ENCODE data around the gene FAM161B.

Gene FAM161B

DNA sequence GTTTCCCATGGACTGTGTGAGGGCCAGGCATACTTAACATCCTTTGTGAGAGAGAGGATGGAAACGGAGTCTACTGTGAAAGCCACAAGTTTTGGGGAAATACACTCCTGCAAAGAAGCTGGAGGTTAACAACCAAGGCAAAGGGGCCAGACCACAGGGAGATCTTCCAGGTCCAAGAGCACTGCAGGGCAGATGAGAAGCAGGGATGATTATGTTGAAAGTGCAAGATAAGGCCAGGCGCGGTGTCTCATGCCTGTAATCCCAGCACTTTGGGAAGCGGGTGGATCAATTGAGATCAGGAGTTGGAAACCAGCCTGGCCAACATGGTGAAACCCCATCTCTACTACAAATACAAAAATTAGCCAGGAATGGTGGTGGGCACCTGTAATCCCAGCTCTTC is 15.3 kb upstream of the FAM161B start:
- Histone ChIP-seq H3K36me3 (ENCODE audit: low read length) (peaks cover 4% of the 10 kb centered on the region; the same call in 1 of the 2 replicates), H3K27ac (ENCODE audit: low read depth, low read length) (no peak overlapping the region), H3K9me2 (replicated peaks; ENCODE audit: insufficient read depth, low read length) (no peaks in the 10 kb centered on the region), H3K4me2 (ENCODE audit: low read depth, low read length, poor library complexity, severe bottlenecking) (no peak overlapping the region), H3F3A (ENCODE audit: insufficient read depth) (no peaks in the 10 kb centered on the region; the same call in 1 of the 2 replicates), H2AFZ (ENCODE audit: low read depth, low read length, severe bottlenecking) (no peak overlapping the region), H3K4me3 (ENCODE audit: insufficient read depth, low read length, poor library complexity, severe bottlenecking) (no peak overlapping the region), H3K27me3 (ENCODE audit: low read length) (no peaks in the 10 kb centered on the region), H3K9ac (ENCODE audit: low read length) (no peak overlapping the region), H3K79me2 (ENCODE audit: insufficient read depth, low read length) (no peaks in the 10 kb centered on the region), H3K9me3 (ENCODE audit: insufficient read depth, low read length) (no peaks in the 10 kb centered on the region), H4K20me1 (ENCODE audit: low read depth, low read length) (no peaks in the 10 kb centered on the region)
- no peak for TF ChIP-seq EZH2phosphoT487 (conservative IDR thresholded peaks at IDR 0.05; ENCODE audit: low read length)
- TF ChIP-seq CTCF (IDR thresholded peaks at IDR 0.05; ENCODE audit: insufficient read depth, low read length, poor library complexity, severe bottlenecking) = no peak

DNA sequence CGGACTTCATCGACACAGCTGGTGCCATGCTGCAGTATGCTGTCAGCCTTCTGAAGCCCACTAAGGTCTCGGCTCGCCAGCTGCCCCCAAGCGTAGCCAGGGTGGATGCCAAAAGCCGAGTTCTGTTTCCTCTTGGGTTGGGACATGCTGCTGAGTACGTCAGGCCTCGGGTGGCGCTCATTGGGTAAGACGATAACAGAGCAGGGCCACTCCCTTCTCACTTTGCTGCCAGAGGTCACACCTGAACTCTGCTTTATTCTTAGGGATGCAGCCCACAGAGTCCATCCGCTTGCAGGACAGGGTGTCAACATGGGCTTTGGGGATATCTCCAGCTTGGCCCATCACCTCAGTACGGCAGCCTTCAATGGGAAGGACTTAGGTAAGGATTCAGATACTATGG is 11.3 kb upstream of the FAM161B start:
- Histone ChIP-seq H3K9ac (ENCODE audit: low read length) (no peak overlapping the region), H2AFZ (ENCODE audit: low read depth, low read length, severe bottlenecking) (no peak overlapping the region), H4K20me1 (ENCODE audit: low read depth, low read length) (no peaks in the 10 kb centered on the region), H3F3A (ENCODE audit: insufficient read depth) (peaks cover 4% of the 10 kb centered on the region; the same call in 1 of the 2 replicates), H3K9me3 (ENCODE audit: insufficient read depth, low read length) (no peaks in the 10 kb centered on the region), H3K9me2 (replicated peaks; ENCODE audit: insufficient read depth, low read length) (no peaks in the 10 kb centered on the region), H3K79me2 (ENCODE audit: insufficient read depth, low read length) (no peaks in the 10 kb centered on the region), H3K4me3 (ENCODE audit: insufficient read depth, low read length, poor library complexity, severe bottlenecking) (no peak overlapping the region), H3K27me3 (ENCODE audit: low read length) (no peaks in the 10 kb centered on the region), H3K36me3 (ENCODE audit: low read length) (peaks cover 4% of the 10 kb centered on the region; the same call in 1 of the 2 replicates), H3K27ac (ENCODE audit: low read depth, low read length) (no peak overlapping the region), H3K4me2 (ENCODE audit: low read depth, low read length, poor library complexity, severe bottlenecking) (no peak overlapping the region)
- TF ChIP-seq CTCF (IDR thresholded peaks at IDR 0.05; ENCODE audit: insufficient read depth, low read length, poor library complexity, severe bottlenecking) (no peak), EZH2phosphoT487 (conservative IDR thresholded peaks at IDR 0.05; ENCODE audit: low read length) (no peak)

GRCh38 chr14:73958591-73958990 is 8.7 kb upstream of the FAM161B start:
- H3K36me3 ChIP-seq (ENCODE audit: low read length) = peaks cover 6% of the 10 kb centered on the region; the same call in 1 of the 2 replicates
- H3F3A ChIP-seq (ENCODE audit: insufficient read depth) = peaks cover 4% of the 10 kb centered on the region; the same call in 1 of the 2 replicates
- H3K79me2 ChIP-seq (ENCODE audit: insufficient read depth, low read length) = no peaks in the 10 kb centered on the region
- H4K20me1 ChIP-seq (ENCODE audit: low read depth, low read length) = no peaks in the 10 kb centered on the region
- H3K27ac ChIP-seq (ENCODE audit: low read depth, low read length) = no peak overlapping the region
- H3K9me3 ChIP-seq (ENCODE audit: insufficient read depth, low read length) = no peaks in the 10 kb centered on the region
- no peaks in the 10 kb centered on the region for H3K27me3 ChIP-seq (ENCODE audit: low read length)
- no peak overlapping the region for H3K4me3 ChIP-seq (ENCODE audit: insufficient read depth, low read length, poor library complexity, severe bottlenecking)
- no peak overlapping the region for H3K9ac ChIP-seq (ENCODE audit: low read length)
- no peaks in the 10 kb centered on the region for H3K9me2 ChIP-seq (replicated peaks; ENCODE audit: insufficient read depth, low read length)
- H3K4me2 ChIP-seq (ENCODE audit: low read depth, low read length, poor library complexity, severe bottlenecking) = no peak overlapping the region
- TF ChIP-seq CTCF (IDR thresholded peaks at IDR 0.05; ENCODE audit: insufficient read depth, low read length, poor library complexity, severe bottlenecking) = no peak
- no peak for TF ChIP-seq EZH2phosphoT487 (conservative IDR thresholded peaks at IDR 0.05; ENCODE audit: low read length)
- no peak overlapping the region for H2AFZ ChIP-seq (ENCODE audit: low read depth, low read length, severe bottlenecking)

All from SU-DHL-6 (cell line).